ENCODE data around the gene EPN1.

GRCh38 chr19:55696301-55697068, 21.5 kb downstream of the EPN1 start:
- no peak for TF ChIP-seq POLR2AphosphoS5 (IDR thresholded peaks at IDR 0.05)
- no peak for TF ChIP-seq EP300 (IDR thresholded peaks at IDR 0.05)
